A549 treated with AZD2906 at 1 μM for 4 hours (cell line): ENCODE data around the gene ARL14EP. TPM values are rescaled to one million over a fixed set of nuclear protein-coding genes. Genes with fewer than 3 reads are reported as not detected.

Experiments
- total RNA-seq: library from RNA; stranded (reverse); fragments of 200-300 nt; extraction: Qiagen RNA extraction; gene quantifications from 5 replicates; pipeline ENCODE4 v1.2.3, GENCODE V29; 2022

ARL14EP gene
- total RNA-seq, result 12.6 to 14.8 TPM (median 13.8 TPM) in 5 replicates

GRCh38 chr11:30322826-30323710 lies at the start of gene ARL14EP:
Gene ARL14EP, plus strand, starts transcription at chr11:30323104. Its CDS starts 7,845 bp downstream, at chr11:30330949.

Other genes starting within 250 kb of the ARL14EP start
- gene FSHB, start 92.1 kb upstream of the ARL14EP start, total RNA-seq, result not detected in 5 replicates